Measurements from ENCODE around the gene SLC35E2B.
A peak's percentile ranks its signal among the peaks of the same experiment; 100 is the strongest.
"Not testable (repeated sequence)": the region's sequence is repeated elsewhere in the genome, so short reads cannot be mapped to it uniquely, and the experiment has no call there.

Gene SLC35E2B

DNA sequence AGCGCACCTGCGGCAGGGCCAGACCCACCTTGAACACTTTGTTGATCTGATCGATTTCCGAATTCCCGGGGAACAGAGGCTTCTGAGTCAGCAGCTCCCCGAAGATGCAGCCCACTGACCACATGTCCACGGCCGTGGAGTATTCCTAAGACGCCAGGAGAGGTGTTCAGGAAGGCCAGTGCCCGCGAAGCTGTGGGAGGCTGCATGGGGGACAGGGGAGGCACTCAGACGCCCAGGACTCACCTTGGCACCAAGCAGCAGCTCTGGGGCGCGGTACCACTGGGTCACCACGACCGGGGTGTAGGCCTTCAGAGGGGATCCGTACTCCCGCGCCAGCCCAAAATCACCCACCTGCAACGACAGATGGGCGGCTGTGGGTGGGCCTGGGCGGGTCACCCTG lies 11.2 kb upstream of the SLC35E2B start:
- no peak for DNase-seq (ENCODE audit: low read depth)

DNA sequence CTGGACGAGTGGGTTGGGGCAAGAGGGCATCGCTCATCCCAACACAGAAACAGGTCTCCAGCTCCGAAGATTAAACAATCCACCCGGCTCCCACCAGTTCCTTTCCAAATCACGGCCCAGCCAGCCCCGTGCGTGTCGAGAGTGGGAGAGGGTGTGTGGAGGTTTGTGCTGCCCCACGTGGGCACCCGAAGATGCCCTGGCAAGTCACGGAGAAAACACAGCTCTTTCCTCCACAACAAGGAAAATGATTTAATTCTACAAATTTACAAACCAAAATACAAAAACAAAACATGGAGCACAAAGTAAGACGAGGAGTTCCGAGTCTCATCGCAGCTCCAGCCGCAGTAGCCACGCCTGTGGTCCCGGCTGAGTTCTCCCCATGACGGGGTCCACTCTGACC lies 9.9 kb upstream of the SLC35E2B start:
- DNase-seq (ENCODE audit: low read depth), result not testable (repeated sequence)

GRCh38 chr1:1700557-1700956 lies 8.0 kb upstream of the SLC35E2B start:
- DNase-seq (ENCODE audit: low read depth), result not testable (repeated sequence)

DNA sequence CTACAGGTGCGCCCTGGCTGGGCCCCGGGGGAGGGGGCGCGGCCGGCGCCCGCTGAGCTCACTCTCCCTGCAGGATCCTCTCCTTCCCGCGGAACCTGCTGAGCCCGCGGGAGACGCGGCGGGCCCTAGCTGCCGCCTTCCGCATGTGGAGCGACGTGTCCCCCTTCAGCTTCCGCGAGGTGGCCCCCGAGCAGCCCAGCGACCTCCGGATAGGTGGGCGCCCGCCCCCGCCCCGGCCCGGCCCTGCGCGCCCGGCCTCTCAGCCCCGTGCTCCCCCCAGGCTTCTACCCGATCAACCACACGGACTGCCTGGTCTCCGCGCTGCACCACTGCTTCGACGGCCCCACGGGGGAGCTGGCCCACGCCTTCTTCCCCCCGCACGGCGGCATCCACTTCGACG lies 7.5 kb upstream of the SLC35E2B start:
- not testable (repeated sequence) for DNase-seq (ENCODE audit: low read depth)

- DNase-seq (ENCODE audit: low read depth), result not testable (repeated sequence)
Observed at GRCh38 chr1:1699061-1699460, 6.5 kb upstream of the SLC35E2B start.

DNA sequence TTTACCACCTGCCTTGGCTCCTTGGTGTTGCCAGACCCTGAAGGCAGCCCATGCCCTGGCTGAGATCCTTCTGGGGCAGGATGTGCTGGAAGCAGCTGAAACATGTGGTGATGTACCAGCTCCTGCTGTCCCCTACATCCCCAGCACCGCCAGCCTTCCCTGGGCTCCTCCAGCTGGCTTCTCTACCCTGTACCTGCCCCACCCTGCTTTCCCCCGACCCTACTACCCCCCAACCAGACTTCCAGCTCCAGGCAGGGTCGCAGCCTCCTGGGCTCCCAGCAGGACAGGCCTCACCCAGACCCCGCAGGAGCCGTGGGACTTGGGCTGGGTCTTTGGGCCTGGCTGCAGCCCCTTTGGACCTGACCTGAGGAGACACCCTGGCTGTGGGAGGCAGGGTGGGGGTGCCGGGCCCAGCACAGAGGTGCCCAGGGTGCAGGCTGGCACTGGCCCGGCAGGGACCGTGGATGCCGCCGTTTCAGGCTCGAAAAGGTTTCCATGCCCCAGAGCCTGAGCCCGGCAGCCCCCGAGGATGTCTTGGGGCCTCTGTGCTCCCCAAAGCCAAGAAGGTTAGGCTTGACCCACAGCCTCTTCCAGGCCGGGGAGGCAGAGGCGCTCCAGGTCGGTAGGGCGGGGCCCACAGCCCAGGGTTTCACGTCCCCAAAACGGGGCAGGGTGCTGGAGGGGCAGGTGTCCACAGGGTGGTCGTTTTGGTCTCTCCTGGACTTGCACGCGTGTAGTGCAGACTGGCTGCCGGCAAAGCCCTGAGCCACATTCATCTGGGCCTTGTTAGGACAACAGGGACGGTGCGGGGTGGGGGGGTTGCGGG lies 5.0 kb upstream of the SLC35E2B start:
- not testable (repeated sequence) for DNase-seq (ENCODE audit: low read depth)

DNA sequence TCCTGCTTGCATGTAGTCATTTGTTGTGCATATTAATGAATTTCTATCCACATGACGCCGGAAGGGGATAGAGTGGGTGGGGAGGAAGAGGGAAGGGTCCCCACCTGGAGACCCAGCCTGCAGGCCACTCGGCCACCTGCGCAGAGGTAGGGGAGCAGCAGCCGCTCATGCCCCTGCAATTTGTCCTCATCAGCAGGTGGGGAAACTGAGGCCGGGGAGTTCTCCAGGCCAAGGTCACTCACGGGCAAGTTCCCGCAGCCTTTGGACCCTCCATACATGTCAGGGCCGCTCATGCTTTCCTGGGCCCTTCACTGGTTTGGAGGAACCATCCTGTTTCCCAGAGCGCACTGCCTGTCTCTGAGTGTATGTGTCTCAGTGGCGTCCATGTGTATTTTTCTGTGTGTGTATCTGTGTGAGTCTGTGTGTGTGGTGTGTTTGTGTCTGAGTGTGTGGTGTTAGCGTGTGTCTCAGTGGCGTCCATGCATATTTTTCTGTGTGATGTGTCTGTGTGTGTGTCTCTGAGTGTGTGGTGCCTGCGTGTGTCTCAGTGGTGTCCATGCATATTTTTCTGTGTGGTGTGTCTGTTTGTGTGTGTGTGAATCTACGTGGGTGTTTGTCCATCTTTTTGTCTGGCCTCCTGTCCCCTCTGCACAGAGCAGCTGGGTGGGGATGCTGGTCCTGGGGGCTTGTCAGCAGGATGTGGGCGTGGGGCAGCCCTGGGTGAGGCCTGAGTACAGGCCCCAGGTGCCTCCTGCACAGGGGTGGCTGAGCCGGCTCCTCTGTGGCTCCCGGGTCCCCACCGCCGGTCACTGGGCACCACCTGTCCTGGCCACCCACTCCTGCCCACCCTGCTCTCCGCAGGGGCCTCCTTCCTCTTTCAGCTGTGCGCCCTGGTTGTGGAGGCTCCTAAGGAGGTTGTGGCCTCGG lies 4.1 kb upstream of the SLC35E2B start:
- DNase-seq (ENCODE audit: low read depth), result not testable (repeated sequence)

DNA sequence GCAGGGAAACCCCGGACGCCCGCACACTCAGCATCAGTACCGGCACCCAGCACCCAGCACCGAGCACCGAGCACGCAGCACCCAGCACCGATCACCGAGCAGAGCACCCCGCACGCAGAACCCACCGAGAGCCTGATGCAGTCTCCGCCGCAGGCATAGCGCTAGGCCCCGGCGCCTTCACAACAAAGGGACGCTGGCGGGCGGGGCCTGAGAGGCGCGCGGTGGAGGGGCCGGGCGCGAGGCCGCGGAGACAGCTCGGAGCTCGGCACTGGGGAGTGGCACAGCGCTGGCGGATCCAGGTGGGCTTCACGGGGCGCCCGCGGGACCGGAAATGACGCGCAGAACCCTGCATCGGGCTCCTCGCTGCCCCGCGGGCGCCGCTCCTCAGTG lies 276 bp downstream of the SLC35E2B start:
- DNase-seq (ENCODE audit: low read depth), result peak; percentile 4

GRCh38 chr1:1691443-1691842 lies 1.2 kb downstream of the SLC35E2B start:
- not testable (repeated sequence) for DNase-seq (ENCODE audit: low read depth)

- DNase-seq (ENCODE audit: low read depth), result not testable (repeated sequence)
Observed at GRCh38 chr1:1689526-1689925, 3.1 kb downstream of the SLC35E2B start.

- no peak for DNase-seq (ENCODE audit: low read depth)
Observed at GRCh38 chr1:1687846-1688245, 4.7 kb downstream of the SLC35E2B start.

DNA sequence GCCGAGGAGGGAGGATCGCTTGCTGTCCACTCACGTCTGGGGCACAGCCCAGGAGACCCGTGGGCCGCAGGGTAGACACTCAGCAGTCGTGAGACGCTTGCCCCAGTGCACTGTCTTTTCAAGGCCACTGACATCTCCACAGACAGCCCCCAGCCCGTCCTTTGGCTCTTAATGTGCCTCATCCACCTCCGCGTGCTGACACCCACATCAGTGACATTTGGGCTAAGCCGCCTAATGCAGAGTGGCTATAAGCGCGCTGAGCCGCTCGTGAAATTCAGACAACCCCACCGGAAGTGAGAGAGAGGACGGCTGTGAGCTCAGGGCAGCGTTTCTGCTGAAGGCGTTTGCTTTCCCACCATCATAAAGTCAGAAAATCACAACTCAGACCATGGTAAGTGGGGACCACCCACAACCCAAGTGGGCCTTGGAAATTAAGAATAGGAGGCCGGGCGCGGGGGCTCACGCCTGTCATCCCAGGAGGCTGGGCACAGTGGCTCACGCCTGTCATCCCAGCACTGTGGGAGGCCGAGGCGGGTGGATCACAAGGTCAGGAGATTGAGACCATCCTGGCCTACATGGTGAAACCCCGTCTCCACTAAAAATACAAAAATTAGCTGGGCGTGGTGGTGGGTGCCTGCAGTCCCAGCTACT lies 8.4 kb downstream of the SLC35E2B start:
- DNase-seq (ENCODE audit: low read depth), result no peak

DNA sequence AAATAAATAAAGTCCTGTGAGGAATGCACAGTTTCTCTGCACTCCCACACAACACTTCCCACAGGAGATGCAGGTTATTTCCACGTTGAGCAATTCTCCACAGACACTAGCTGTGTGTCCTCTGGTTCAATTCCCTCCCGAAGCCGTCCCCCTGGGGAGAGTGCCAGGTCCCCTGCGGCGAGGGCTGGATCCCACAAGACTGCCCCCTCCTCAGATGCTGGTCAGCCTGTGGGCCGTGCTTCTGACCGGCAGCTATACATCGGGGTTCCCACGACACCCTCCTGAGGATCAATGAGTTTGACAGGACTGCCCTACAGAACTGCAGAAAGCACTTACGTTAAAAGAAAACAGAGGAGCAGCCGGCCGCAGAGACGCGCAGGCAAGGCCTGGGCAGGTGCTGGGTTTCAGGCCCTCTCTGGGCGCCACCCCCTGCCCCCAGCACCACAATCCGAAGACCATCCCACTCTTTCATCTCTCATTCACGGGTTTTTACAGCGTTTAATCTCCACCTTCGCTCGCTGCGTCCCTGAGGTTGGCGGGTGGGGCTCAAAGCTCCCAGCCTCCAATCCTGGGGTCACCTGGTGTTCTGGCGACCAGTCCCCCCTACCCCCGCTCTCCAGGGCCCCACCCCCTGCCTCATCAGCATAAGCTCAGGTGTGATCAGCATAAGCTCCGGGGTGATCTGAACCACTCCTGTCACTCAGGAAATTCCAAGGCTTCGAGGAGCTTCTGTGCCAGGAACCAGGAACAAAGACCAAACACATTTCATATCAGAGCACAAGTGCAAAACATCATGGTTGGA lies 9.3 kb downstream of the SLC35E2B start:
- DNase-seq (ENCODE audit: low read depth), result no peak

- DNase-seq (ENCODE audit: low read depth), result no peak
Observed at GRCh38 chr1:1680912-1681273, 11.7 kb downstream of the SLC35E2B start.

DNA sequence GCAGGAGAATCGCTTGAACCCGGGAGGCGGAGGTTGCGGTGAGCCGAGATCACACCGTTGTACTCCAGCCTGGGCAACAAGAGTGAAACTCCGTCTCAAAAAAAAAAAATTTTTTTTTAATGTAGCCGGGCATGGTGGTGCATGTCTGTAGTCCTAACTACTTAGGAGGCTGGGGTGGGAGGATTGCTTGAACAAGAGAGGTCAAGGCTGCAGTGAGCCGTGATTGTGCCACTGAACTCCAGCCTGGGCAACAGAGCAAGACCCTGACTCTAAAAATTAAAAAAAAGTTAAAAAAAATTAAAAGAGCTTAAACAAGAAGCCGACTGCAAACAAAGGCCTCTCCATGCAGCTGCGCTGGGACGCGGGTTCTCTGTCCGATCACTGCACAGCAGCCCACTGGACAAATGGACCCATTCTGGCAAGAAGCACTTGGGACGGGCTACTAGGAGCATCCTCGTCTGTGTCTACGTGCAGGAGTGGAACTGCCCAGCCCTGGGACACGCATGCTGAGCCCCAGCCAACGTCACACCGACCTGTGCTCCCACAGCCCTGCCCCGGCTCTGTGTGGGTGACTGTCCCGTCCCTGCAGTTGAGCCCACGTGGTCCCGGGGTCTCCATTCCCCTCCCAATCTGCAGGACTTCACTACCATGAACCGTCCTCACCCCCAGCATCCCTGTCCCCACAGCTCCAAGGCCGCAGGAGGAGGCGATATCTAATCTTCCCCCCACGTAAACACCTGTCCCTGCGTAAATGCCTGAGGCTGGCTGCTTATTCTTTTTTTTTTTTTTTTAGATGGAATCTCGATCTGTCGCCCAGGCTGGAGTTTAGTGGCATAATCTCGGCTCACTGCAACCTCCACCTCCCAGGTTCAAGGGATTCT lies 12.3 kb downstream of the SLC35E2B start:
- DNase-seq (ENCODE audit: low read depth), result no peak

DNA sequence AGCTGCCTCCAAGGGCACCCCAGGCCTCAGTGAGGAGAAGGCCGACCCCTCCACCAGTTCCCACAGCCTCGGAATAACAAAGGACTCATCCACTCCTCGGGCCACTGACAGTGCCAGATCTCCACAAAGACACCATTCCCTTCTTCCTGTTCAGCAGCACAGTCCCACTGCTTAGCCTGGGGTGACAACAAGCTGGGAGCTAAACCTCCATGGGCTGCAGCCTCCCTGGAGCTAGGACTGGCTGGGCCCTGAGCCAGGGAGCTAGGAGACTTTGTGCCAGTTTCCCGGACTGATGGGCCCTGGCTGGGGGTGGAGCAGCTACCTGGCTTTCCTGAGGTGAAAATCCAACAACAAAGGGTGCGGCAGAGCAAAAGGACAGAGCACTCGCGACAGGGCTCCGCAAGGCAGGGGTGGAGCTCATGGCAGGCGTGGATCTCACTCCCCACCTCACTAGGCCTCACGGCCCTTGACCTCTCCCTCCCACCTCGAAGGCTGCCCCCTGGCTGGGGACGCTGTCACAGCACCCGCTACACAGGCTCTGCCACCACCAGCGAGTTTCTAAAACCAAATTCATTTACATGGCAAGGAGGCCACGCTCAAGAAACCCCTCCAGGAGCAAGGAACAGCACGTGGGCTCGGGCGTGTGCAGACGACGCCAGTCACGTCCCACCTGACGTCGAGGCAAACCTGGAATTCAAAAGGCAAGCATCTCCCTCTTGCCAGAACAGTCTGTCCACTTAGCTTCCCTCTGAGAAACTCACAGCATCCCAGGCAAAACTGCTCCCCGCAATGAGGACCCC lies 13.8 kb downstream of the SLC35E2B start:
- no peak for DNase-seq (ENCODE audit: low read depth)

DNA sequence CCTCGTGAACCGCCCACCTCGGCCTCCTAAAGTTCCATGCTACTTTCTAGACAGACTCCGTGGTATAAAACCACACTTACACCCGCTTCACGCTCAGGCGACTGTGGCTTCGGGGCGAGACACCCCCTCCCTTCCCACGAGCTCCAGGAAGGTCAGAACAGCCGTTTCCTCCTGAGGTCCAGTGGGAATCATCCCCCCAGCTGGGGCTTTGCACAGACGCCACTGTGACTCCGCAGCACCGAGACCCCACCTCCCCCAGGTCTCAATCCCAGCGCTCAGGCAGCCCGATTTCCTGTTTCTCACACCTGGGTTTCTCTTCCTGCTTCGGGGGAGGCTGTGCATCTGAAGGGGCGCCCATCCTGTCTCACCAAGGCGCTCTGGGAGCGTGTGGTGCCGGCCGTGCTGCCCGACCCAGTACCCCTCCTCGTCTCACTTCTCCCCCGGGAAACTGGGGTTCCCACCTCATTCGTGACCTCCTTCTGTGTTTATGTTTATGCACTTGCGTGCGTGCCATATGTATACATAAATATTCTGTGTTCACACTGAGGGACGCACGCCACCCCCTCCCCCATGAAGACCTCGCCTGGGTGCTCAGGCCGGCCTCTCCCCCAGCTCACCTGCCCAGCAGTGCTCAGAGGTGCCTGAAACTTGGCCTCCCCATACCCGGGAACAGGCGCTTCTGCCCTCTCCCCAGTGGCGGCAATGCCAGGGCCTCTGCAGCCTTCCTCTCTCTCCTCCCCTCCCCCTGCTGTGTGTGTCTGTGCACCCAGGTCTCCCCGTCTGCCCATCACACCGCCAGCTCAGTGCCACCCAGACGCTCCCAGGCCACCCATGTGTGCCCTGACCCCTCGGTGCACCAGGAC lies 14.6 kb downstream of the SLC35E2B start:
- DNase-seq (ENCODE audit: low read depth), result no peak

DNA sequence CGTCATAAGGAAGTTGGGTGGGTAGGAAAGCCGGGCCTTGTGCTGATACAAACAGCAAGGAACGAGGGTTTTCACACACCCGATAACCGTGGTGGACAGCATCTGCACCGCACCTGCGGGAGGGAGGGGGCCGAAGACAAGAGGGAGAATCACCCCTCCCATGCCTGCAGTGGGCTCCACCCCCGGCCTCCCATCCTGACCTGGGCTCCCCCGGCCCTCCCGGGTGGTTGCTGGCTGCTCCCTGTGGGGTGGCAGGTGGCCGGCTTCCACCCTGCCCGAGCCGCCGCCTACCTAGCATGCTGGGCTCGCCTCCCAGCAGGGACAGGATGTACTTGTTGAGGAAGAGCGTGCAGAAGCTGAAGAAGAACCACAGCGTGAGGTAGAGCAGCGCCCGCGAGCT lies 16.5 kb downstream of the SLC35E2B start:
- not testable (repeated sequence) for DNase-seq (ENCODE audit: low read depth)

GRCh38 chr1:1675218-1675617 lies 17.4 kb downstream of the SLC35E2B start:
- DNase-seq (ENCODE audit: low read depth), result not testable (repeated sequence)
